Purkinje cell (primary cell): ENCODE measurements around the gene PHC2. TPM values are rescaled to one million over a fixed set of nuclear protein-coding genes. Genes with fewer than 3 reads are reported as not detected.

ENCODE experiments used
- polyA plus RNA-seq: library from polyadenylated mRNA; unstranded; fragments of >200 nt; fragmentation: Nextera tagmentation; gene quantifications from 2 replicates; pipeline ENCODE4 v1.2.1, GENCODE V29; 2014

Gene PHC2
- polyA plus RNA-seq: 21.7 and 25.1 TPM in 2 replicates

GRCh38 chr1:33430692-33431593, at the start of gene PHC2:
PHC2 (minus strand) TSS chr1:33431095; CDS start chr1:33375539, 55,556 bp downstream.

GRCh38 chr1:33472269-33472980, 41.5 kb upstream of the PHC2 start, which contains the start of gene ZSCAN20:
ZSCAN20 (plus strand) TSS chr1:33472645; CDS start chr1:33479289, 6,644 bp downstream.

GRCh38 chr1:33320619-33321165, 110.2 kb downstream of the PHC2 start, which contains the start of gene A3GALT2:
A3GALT2 (minus strand) TSS chr1:33321098; CDS start chr1:33321098, 0 bp downstream.

Other genes with a start within 250 kb of the PHC2 start
- gene TRIM62, start 249.1 kb downstream of the PHC2 start, polyA plus RNA-seq: 0.15 and 0.79 TPM in 2 replicates
- 1.9 and 3.0 TPM in 2 replicates for gene ZNF362, start 174.6 kb downstream of the PHC2 start, polyA plus RNA-seq
- gene A3GALT2, start 110.0 kb downstream of the PHC2 start, polyA plus RNA-seq: not detected in 2 replicates
- gene ZSCAN20, start 41.5 kb upstream of the PHC2 start, polyA plus RNA-seq: 0.84 and 2.0 TPM in 2 replicates